T-helper 2 cell (primary cell): ENCODE data around the gene ZNF555.
"Not testable (repeated sequence)": the region's sequence is repeated elsewhere in the genome, so short reads cannot be mapped to it uniquely, and the experiment has no call there.

Experiments
- DNase-seq, 5 experiments: peaks; one replicate each; pipeline versions ENCODE4 v3.0.0 to v3.0.0-alpha.2; 2012 to 2022

ZNF555 gene

DNA sequence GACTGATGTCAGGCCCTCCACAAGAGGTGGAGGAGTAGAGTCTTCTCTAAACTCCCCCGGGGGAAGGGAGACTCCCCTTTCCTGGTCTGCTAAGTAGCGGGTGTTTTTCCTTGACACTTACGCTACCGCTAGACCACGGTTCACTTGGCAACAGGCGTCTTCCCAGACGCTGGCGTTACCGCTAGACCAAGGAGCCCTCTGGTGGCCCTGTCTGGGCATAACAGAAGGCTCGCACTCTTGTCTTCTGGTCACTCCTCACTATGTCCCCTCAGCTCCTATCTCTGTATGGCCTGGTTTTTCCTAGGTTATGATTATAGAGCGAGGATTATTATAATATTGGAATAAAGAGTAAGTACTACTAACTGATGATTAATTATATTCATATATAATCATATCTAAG is 30.9 kb downstream of the ZNF555 start:
- peak in 2 of 5 experiments; percentile 7 for DNase-seq

DNA sequence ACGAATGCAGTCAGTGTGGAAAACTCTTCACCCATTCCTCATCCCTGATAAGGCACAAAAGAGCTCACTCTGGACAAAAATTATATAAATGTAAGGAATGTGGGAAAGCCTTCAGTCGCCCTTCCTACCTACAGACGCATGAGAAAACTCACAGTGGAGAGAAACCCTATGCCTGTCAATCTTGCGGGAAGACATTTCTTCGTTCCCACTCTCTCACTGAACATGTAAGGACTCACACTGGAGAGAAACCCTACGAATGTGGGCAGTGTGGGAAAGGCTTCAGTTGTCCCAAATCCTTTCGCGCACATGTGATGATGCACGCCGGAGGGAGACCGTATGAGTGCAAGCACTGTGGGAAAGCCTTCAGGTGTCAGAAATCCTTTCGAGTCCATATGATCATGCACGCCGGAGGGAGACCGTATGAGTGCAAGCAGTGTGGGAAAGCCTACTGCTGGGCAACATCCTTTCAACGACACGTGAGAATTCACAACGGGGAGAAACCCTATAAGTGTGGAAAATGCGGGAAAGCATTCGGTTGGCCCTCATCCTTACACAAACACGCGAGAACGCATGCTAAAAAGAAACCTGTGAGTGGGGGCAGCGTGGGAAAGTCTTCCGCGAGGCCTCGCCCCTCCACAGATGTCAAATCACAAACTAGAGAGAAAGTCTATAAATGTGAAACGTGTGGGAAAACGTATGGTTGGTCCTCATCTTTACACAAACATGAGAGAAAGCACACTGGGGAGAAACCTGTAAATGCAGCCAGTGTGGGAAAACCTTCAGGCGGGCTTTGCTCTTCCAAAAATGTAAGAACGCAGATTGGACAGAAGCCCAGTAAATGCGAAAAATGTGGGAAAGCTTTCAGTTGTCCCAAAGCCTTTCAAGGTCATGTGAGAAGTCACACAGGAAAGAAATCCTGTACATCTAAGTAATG is 36.4 kb downstream of the ZNF555 start:
- DNase-seq, result no peak

DNA sequence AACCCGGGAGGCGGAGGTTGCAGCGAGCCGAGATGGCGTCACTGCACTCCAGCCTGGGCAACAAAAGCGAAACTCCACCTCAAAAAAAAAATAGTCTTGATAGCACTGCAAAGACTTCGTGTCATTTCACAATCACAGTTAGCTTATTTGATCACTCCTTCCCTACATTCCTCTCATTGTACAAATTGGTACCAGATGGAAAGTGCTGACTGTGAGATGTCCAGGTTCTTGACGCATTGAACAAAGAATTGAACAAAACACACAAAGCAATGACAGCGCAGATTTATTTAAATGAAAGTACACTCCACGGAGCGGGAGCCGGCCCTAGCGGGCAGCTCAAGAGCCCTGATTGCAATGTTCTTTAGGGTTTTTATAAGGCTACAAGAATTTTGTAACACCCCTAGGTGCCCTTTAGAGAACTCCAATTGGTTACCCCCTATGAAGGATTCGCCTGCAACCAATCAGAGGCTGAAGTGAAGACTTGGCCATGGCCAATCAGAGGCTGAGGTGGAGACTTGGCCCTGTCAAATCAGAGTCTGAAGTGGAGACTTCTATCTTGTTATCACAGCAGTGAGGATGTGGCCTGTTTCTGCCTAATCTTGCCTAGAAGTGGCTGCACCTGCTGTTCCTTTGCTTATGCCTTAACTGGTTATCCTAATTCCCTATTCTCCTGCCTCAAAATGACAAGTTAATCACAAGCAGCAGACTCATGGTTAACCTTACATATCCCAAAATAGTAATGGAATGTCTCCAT is 42.6 kb downstream of the ZNF555 start:
- DNase-seq, result no peak

DNA sequence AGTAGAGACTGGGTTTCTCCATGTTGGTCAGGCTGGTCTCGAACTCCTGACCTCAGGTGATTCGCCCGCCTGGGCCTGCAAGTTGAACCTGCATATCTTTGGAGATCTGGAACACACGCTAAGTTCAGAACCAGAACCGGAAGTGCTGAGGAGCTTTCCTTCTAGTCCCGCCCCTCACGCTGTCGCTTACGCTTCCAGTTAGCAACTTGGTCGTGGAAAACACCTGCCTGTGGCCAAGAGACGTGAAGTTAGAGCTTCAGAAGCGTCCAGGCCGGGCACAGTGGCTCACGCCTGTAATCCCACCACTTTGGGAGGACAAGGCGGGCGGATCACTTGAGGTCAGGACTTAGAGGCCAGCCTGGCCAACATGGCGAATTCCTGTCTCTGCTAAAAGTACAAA is 44.5 kb downstream of the ZNF555 start:
- DNase-seq, result no peak

DNA sequence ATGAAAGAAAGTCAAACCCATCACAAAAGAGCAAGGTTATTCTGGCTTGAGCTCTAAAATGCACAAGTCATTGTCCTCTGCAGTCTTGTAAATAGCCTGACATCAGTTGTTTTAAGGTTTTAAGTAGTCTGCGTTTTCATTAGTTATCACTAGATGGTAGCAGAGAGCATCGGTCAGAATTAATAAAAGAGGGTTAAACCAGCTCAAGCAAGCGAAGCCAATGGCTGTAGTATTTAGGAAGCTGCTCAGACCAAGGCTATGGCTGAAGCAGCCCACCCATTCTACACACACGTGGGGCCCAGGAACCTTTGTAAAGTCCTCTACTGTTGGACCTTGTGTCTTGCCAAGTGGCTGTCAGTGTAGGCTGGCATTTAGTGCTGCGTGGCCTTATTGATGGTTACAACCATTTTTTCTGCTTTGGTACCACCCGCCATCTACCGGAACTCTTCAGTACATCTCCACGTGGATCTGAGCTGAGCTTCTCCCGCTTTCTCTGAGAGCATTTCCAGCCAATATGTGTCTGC is 46.2 kb downstream of the ZNF555 start:
- no peak for DNase-seq

DNA sequence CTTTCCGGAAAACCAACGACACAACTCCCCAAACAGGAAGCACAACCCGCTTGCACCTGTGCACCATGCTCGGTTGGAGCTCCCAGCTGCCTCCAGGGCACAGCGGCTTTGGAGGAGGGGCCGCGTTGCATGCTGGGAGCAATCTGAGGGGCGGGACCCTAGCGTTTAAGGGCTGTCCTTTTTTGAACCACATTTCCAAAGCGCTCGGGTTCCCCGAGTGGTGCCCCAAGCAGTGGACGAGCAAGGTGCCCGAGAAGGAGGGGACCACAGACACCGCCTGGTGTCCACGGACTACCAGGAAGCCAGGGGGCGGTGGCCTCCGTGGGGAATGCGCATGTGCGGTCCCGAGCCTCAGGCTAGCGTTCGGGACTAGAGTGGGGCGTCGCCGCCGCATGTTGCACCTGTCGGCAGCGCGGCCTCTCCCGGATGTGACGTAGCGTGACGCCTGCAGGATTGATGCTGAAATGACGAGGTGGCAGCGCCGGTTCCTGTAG is 47.5 kb downstream of the ZNF555 start:
- peak; percentile 17 to 64 (median 36) for DNase-seq

DNA sequence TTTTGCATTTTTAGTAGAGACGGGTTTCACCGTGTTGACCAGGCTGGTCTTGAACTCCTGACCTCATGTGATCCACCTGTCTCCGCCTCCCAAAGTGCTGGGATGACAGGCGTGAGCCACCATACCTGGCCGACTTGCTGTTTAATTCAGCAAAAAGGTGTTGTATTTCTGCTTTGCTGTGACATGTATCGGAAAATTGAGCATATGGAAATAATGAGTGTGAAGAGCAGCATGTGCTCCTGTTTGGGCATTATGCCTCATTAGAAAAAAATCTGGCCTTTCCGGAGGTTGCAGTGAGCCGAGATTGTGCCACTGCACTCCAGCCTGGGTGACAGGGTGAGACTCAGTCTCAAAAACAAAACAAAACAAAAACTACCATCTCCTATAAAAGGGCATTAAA is 49.3 kb downstream of the ZNF555 start:
- DNase-seq, result not testable (repeated sequence)

DNA sequence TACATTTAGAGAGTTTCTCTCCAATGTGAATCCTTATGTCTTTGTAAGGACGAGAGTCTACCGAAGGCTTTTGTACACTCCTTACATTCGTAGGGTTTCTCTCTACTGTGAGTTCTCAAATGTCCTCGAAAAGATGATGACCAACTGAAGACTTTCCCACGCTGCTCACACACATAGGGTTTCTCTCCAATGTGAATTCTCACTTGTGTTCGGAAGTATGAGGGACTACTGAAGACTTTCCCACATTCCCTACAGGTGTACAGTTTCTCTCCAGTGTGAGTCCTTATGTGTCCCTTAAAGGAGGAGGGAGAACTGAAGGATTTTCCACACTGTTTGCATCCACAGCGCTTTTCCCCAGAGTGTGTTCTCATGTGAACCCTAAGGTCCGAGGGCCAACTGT is 55.4 kb downstream of the ZNF555 start:
- no peak for DNase-seq

DNA sequence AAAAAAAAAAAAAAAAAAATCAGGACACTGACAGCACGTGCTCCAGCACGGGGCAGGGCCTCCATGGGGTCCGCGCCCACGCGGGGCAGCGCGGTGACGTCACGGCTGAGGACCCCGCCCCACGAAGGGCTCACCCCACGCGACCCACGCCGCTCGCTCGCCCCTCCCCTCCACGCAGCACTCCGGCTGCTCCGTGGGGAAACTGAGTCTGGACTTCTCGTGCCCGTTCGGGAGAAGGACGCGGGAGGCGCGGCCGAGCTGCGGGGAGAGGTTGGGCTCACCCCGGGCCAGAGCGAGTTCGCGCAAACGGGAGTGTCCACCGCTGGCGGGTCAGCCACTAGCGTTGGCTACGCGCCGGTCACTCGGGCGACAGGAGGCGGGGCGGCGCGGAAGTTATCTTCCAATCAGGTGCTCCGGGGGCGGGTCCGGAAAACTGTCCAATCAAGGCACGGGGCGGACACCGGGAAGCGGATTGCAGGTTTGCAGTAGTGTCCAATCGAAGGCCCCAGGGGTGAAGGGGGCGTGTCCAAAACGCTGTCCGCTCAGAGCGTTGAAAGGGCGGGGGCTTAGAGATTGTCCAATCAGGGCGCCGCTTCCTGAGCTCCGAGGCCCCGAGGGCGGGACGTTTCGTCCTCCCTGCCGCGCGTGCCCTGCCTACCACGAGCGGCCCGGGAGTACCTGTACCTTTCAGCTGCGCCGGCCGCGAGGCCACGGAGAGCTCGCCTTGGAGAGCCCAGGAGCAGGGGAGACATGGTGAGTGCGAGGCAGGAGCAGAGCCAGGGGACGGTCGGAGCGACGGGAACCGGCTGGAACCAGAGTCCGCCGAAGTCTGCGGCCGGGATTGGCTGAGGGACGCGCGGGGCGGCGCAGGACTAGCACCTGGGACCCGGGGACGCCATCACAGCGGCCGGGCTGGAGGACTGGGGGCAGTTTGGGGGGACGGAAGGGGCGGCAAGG is 59.3 kb downstream of the ZNF555 start, which contains the start of gene ZNF57:
Gene ZNF57, plus strand, starts transcription at position 633 of the 957 bp plus-strand sequence. Its CDS starts 118 bp downstream, at position 751.
- DNase-seq, result peak; percentile 91 to 99 (median 98)

DNA sequence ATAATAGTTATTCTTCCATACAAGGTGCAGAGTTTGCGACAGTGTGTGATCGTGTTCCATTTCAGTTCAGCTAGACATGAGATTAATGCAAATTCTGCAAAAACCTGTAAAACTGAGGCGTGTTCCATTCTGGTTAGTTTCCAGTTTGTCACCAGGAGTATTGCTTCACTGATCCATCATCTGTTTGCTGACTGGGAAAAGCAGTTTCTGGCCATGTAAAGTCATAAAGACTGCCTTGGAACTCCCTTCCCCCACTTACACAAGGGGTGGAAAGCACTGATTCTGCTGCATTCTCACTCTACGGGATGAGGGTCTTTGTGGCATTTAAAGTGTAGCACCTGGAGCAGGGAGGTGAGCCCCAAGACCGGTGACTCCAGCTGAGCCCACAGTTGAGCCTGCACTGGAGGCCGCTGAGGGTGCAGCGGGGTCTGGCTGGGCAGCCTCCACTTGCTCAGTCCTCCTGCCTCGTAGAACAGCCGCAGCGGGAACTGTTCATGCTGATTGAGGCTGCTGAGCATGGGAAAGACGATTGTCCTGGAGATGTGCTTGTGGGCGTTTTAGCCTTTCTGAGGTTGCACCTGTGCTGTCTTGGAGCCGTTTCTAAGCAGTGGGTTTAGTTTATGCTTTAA is 61.4 kb downstream of the ZNF555 start:
- DNase-seq, result no peak

DNA sequence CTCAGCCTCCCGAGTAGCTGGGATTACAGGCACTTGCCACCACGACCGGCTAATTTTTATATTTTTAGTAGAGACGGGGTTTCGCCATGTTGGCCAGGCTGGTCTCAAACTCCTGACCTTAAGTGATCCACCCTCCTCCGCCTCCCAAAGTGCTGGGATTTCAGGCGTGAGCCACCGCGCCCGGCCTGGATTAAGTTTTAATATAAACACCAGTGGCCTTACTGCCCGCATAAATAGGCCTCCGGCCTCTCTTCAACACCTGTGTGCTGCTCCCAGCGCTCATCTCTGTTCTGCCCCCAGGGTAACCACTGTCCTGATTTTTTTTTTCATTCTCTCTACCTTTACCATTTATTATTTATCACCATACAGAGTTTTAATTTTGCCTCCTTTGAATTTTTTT is 62.1 kb downstream of the ZNF555 start:
- not testable (repeated sequence) for DNase-seq

DNA sequence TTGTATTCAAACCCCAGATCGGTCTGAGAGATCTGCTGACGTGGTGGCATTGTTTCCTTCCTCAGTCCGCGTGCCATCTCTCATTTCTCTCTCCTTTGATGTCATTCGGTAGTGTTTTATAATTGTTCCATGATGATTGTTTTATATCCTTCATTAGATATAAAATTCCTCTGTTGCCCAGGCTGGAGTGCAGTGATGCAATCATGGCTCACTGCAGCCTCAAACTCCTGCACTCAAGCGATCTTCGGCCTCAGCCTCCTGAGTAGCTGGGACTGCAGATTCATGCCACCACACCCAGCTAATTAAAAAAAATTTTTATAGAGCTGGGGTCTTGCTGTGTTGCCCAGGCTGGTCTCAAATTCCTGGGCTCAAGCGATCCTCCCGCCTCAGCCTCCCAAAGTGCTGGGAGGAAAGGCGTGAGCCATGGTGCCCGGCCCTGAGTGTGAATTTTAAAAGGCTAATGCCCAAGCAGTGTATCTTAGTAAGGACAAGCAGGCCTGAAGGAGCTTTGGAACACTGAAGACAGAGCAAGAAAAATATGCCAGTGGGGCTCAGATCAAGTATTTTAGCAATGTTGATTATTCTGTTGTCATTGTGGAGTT is 64.7 kb downstream of the ZNF555 start:
- no peak for DNase-seq

DNA sequence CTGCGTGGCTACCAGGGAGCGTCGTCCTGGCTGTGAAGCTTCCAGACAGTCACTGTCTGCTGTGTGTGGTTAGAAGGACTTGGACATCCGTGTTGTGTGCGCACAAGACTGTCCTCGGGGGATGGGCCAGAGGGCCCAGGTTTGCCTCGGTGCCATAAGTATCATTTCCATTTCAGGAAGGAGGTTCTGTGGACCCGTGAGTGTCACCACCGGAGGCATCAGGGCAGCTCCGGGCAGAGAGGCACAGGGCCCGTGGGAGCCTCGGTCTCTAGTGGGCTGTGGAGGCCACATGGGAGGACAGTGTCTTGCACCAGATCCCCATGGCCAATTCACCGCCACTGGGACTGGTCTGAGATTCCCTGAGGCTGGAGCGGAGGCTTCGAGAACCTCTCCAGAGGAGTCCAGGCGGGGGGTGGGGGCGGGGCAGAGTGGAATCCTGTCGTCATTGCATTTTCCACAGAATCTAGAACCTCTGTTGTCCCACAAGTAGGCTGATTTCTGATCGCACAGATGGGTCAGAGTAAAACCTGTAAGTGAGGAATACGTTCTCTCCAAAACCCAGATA is 65.4 kb downstream of the ZNF555 start:
- DNase-seq, result no peak
